Colonic mucosa (tissue), 4 donors: Measurements from ENCODE around the gene PCDHGA10. TPM values are rescaled to one million over a fixed set of nuclear protein-coding genes. Genes with fewer than 3 reads are reported as not detected.
"Not testable (repeated sequence)": the region's sequence is repeated elsewhere in the genome, so short reads cannot be mapped to it uniquely, and the experiment has no call there.

ENCODE experiments used
- DNase-seq: peaks from one replicate; pipeline ENCODE4 v3.0.0-alpha.2; 2020
- H3K27ac ChIP-seq: fragments of 200-600 bp; one replicate; pipeline ENCODE4 v1.8.0; 2021
- H3K27me3 ChIP-seq: fragments of 200-600 bp; one replicate; pipeline ENCODE4 v1.8.0; 2021
- H3K36me3 ChIP-seq: fragments of 200-600 bp; one replicate; pipeline ENCODE4 v1.8.0; 2021
- H3K4me1 ChIP-seq: fragments of 200-600 bp; one replicate; pipeline ENCODE4 v1.8.0; 2021; ENCODE audit warnings: mild to moderate bottlenecking
- H3K4me3 ChIP-seq: fragments of 200-600 bp; one replicate; pipeline ENCODE4 v1.8.0; 2021
- H3K9ac ChIP-seq, 2 donors: one replicate each; pipeline ENCODE4 v1.7.0; 2013; ENCODE audit warnings: control low read depth in 2 of 2, low read depth in 2 of 2, low read length in 2 of 2
- H3K9me3 ChIP-seq: fragments of 200-600 bp; one replicate; pipeline ENCODE4 v1.8.0; 2021
- CTCF ChIP-seq: fragments of 200-600 bp; IDR thresholded peaks from one replicate; pipeline ENCODE4 v1.8.0; 2022; ENCODE audit warnings: antibody characterized with exemption, mild to moderate bottlenecking
- intact Hi-C: fragments of 100-400 bp; cut with DNase I; formaldehyde crosslinking; loops from one replicate; pipeline ENCODE4 v1.14.1; 2022
- total RNA-seq, 2 donors: library from RNA; stranded (reverse); fragmentation: NEBNext Ultra II Directional in 1 of 2; extraction: Animal tissue kit (Norgen Biotek cat#: 25700) in 1 of 2; gene quantifications; one replicate each; pipeline ENCODE4 v1.2.1, GENCODE V29; 2021
- donor health status: healthy.
- donor health status: DM: no; HTN: no; CAD: no.
- donor health status: DM: no; HTN: no; CAD: no.

Gene PCDHGA10
- total RNA-seq, 2 donors from 2014 or later: 2.7 to 4.7 TPM

GRCh38 chr5:141371572-141372475 lies 41.0 kb upstream of the PCDHGA10 start:
- H3K36me3 ChIP-seq: no peaks in the 10 kb centered on the region
- DNase-seq: no peak
- no peak overlapping the region for H3K27ac ChIP-seq
- H3K9me3 ChIP-seq: peaks cover 13% of the 10 kb centered on the region
- intact Hi-C loops: no loop called here
- H3K27me3 ChIP-seq: no peaks in the 10 kb centered on the region
- no peaks in the 10 kb centered on the region for H3K4me1 ChIP-seq
- H3K4me3 ChIP-seq: no peak overlapping the region
- no peak overlapping the region for H3K9ac ChIP-seq
- TF ChIP-seq CTCF: no peak

- H3K4me1 ChIP-seq: no peaks in the 10 kb centered on the region
- no peak within 1 kb of the TSS for H3K27ac ChIP-seq
- intact Hi-C loops: no loop called here
- no peak within 1 kb of the TSS for H3K9ac ChIP-seq
- no peak for DNase-seq
- no peaks in the 10 kb centered on the region for H3K27me3 ChIP-seq
- no peak for TF ChIP-seq CTCF
- H3K4me3 ChIP-seq: no peak within 1 kb of the TSS
- H3K36me3 ChIP-seq: no peaks in the 10 kb centered on the region
- H3K9me3 ChIP-seq: peaks cover 13% of the 10 kb centered on the region
These were observed 39.0 kb upstream of the PCDHGA10 start, which contains the start of gene PCDHGA6 for GRCh38 chr5:141373673-141374317. Gene PCDHGA6, plus strand, starts transcription at chr5:141373891. Its CDS starts 193 bp downstream, at chr5:141374084.

- DNase-seq: no peak
- no peaks in the 10 kb centered on the region for H3K4me1 ChIP-seq
- H3K27ac ChIP-seq: no peak overlapping the region
- no peaks in the 10 kb centered on the region for H3K27me3 ChIP-seq
- H3K9ac ChIP-seq: no peak overlapping the region
- no peak overlapping the region for H3K4me3 ChIP-seq
- no peaks in the 10 kb centered on the region for H3K36me3 ChIP-seq
- peaks cover 13% of the 10 kb centered on the region for H3K9me3 ChIP-seq
- intact Hi-C loops: no loop called here
- TF ChIP-seq CTCF: no peak
These were observed 38.2 kb upstream of the PCDHGA10 start for GRCh38 chr5:141374627-141375026.

- H3K9ac ChIP-seq, H3K36me3 ChIP-seq, DNase-seq, intact Hi-C loops, H3K4me3 ChIP-seq, H3K27ac ChIP-seq, H3K27me3 ChIP-seq, H3K4me1 ChIP-seq: not testable (repeated sequence)
- peaks cover 13% of the 10 kb centered on the region for H3K9me3 ChIP-seq
These were observed 37.2 kb upstream of the PCDHGA10 start for GRCh38 chr5:141375444-141376155.

- intact Hi-C loops: no loop called here
- no peak for TF ChIP-seq CTCF
- DNase-seq: no peak
- no peaks in the 10 kb centered on the region for H3K4me1 ChIP-seq
- no peaks in the 10 kb centered on the region for H3K27me3 ChIP-seq
- H3K4me3 ChIP-seq: peak within 1 kb of the TSS; percentile 21
- peaks cover 3% of the 10 kb centered on the region for H3K9me3 ChIP-seq
- no peak within 1 kb of the TSS for H3K27ac ChIP-seq
- H3K9ac ChIP-seq: no peak within 1 kb of the TSS
- H3K36me3 ChIP-seq: no peaks in the 10 kb centered on the region
These were observed 30.1 kb upstream of the PCDHGA10 start, which contains the start of gene PCDHGA7 for GRCh38 chr5:141382469-141383294. Gene PCDHGA7, plus strand, starts transcription at chr5:141382742. Its CDS starts 158 bp downstream, at chr5:141382900.
